Measurements from ENCODE around the gene FBXW8.
"Not testable (repeated sequence)": the region's sequence is repeated elsewhere in the genome, so short reads cannot be mapped to it uniquely, and the experiment has no call there.

FBXW8 gene

GRCh38 chr12:117054279-117054678, 143.5 kb downstream of the FBXW8 start:
- no peak for DNase-seq (ENCODE audit: low read depth in 2 of 2)

GRCh38 chr12:117057626-117058025, 146.9 kb downstream of the FBXW8 start:
- not testable (repeated sequence) for DNase-seq (ENCODE audit: low read depth in 2 of 2)

GRCh38 chr12:117058442-117059072, 147.8 kb downstream of the FBXW8 start:
- no peak for DNase-seq (ENCODE audit: low read depth in 2 of 2)

GRCh38 chr12:117059156-117059555, 148.4 kb downstream of the FBXW8 start:
- no peak for DNase-seq (ENCODE audit: low read depth in 2 of 2)

GRCh38 chr12:117060246-117060928, 149.6 kb downstream of the FBXW8 start:
- no peak for DNase-seq (ENCODE audit: low read depth in 2 of 2)

GRCh38 chr12:117060929-117061305, 150.2 kb downstream of the FBXW8 start:
- DNase-seq (ENCODE audit: low read depth in 2 of 2) = no peak

- no peak for DNase-seq (ENCODE audit: low read depth in 2 of 2)
These were observed 150.9 kb downstream of the FBXW8 start for GRCh38 chr12:117061555-117062079.

GRCh38 chr12:117063162-117063911, 152.6 kb downstream of the FBXW8 start:
- DNase-seq (ENCODE audit: low read depth in 2 of 2) = peak in 1 of 2 experiments; percentile 15

GRCh38 chr12:117064049-117064448, 153.3 kb downstream of the FBXW8 start:
- no peak for DNase-seq (ENCODE audit: low read depth in 2 of 2)

- no peak for DNase-seq (ENCODE audit: low read depth in 2 of 2)
These were observed 153.8 kb downstream of the FBXW8 start for GRCh38 chr12:117064596-117064995.

GRCh38 chr12:117067016-117067415, 156.3 kb downstream of the FBXW8 start:
- DNase-seq (ENCODE audit: low read depth in 2 of 2) = no peak

GRCh38 chr12:117067638-117068037, 156.9 kb downstream of the FBXW8 start:
- DNase-seq (ENCODE audit: low read depth in 2 of 2) = no peak

GRCh38 chr12:117068492-117068891, 157.7 kb downstream of the FBXW8 start:
- DNase-seq (ENCODE audit: low read depth in 2 of 2) = no peak

- no peak for DNase-seq (ENCODE audit: low read depth in 2 of 2)
These were observed 158.5 kb downstream of the FBXW8 start for GRCh38 chr12:117069101-117069797.

GRCh38 chr12:117069926-117070900, 159.5 kb downstream of the FBXW8 start:
- DNase-seq (ENCODE audit: low read depth in 2 of 2) = no peak

GRCh38 chr12:117071009-117071408, 160.3 kb downstream of the FBXW8 start:
- no peak for DNase-seq (ENCODE audit: low read depth in 2 of 2)

GRCh38 chr12:117072106-117072505, 161.4 kb downstream of the FBXW8 start:
- no peak for DNase-seq (ENCODE audit: low read depth in 2 of 2)

GRCh38 chr12:117072736-117073490, 162.2 kb downstream of the FBXW8 start:
- DNase-seq (ENCODE audit: low read depth in 2 of 2) = no peak

GRCh38 chr12:117073611-117074010, 162.9 kb downstream of the FBXW8 start:
- no peak for DNase-seq (ENCODE audit: low read depth in 2 of 2)
